K562 (cell line): ENCODE results near the gene TMLHE. TPM values are rescaled to one million over a fixed set of nuclear protein-coding genes. Genes with fewer than 3 reads are reported as not detected.

Experiments
- microRNA-seq: library from miRNA; unstranded; fragments of <30 nt; microRNA quantifications from one replicate; pipeline ENCODE4, GENCODE V29; 2018; ENCODE audit warnings: borderline microRNAs expressed
- polyA plus RNA-seq, 8 experiments: library from polyadenylated mRNA; depleted of rRNA in 4 of 8; stranded (reverse) in 5 of 8; unstranded in 3 of 8; fragments of >200 nt; fragmentation: Nextera tagmentation in 2 of 8; fragmentation: Illumina TruSeq in 1 of 8; extraction: Ambion mirVana in 2 of 8; extraction: Trizol in 1 of 8; gene quantifications; 2 replicates each; pipeline versions ENCODE4 v1.2.1 to v1.2.3, GENCODE V29; 2011 to 2014; ENCODE audit warnings: inconsistent platforms in 1 of 8, missing spikeins in 1 of 8
- small RNA-seq: library from RNA; depleted of rRNA; stranded (forward); fragments of <200 nt; gene quantifications from one replicate; pipeline ENCODE3, GENCODE V24; 2014
- total RNA-seq, 7 experiments: library from RNA; depleted of rRNA in 6 of 7; stranded (reverse); fragments of >200 nt in 6 of 7; fragmentation: Illumina TruSeq in 2 of 7; extraction: Trizol in 2 of 7; gene quantifications; 2 replicates each; pipeline versions ENCODE4 v1.2.1 to v1.2.3, GENCODE V29; 2011 to 2021; ENCODE audit warnings: low replicate concordance in 1 of 7

The TMLHE gene
- total and polyA plus RNA-seq, 9 of the 15 experiments (the other 6 are each of a cell fraction or from before 2014, with no cell fraction given), result 6.5 to 34.3 (median 17.9) TPM

Small RNA genes within 50 kb of the gene (microRNA-seq; reads per million reads assigned to microRNA genes)
- not detected for gene MIR1184-3

Small RNA genes within 50 kb of the gene (small RNA-seq; reads per million reads assigned to genes)
- gene MIR1184-3, result not detected

Other genes with a start within 250 kb of the TMLHE start
- not detected in 2 replicates for gene F8A2, start 230.9 kb downstream of the TMLHE start, total RNA-seq (2014; rRNA removed)
- gene F8A2, start 230.9 kb downstream of the TMLHE start, total RNA-seq (2014; rRNA removed; fragmentation: Illumina TruSeq; extraction: Trizol), result not detected in 2 replicates
- gene F8A2, start 230.9 kb downstream of the TMLHE start, total RNA-seq (2015; rRNA removed; fragmentation: Illumina TruSeq; extraction: Trizol), result not detected in 2 replicates
- 0.27 TPM in 1 of 2 replicates, not detected in the other for gene F8A2, start 230.9 kb downstream of the TMLHE start, total RNA-seq (2021)
- not detected in 2 replicates for gene F8A2, start 230.9 kb downstream of the TMLHE start, polyA plus RNA-seq (2011; rRNA removed)
- gene F8A2, start 230.9 kb downstream of the TMLHE start, polyA plus RNA-seq (2014; fragmentation: Illumina TruSeq; extraction: Trizol), result not detected in 2 replicates
- gene F8A2, start 230.9 kb downstream of the TMLHE start, polyA plus RNA-seq (2014; fragmentation: Nextera tagmentation; extraction: Ambion mirVana), result not detected
- not detected in 2 replicates for gene F8A2, start 230.9 kb downstream of the TMLHE start, polyA plus RNA-seq (2014; rRNA removed)
- not detected in 2 replicates for gene F8A3, start 154.3 kb downstream of the TMLHE start, total RNA-seq (2014; rRNA removed)
- not detected in 2 replicates for gene F8A3, start 154.3 kb downstream of the TMLHE start, total RNA-seq (2014; rRNA removed; fragmentation: Illumina TruSeq; extraction: Trizol)
- not detected in 2 replicates for gene F8A3, start 154.3 kb downstream of the TMLHE start, total RNA-seq (2015; rRNA removed; fragmentation: Illumina TruSeq; extraction: Trizol)
- gene F8A3, start 154.3 kb downstream of the TMLHE start, total RNA-seq (2021), result 0.25 TPM in 1 of 2 replicates, not detected in the other
- gene F8A3, start 154.3 kb downstream of the TMLHE start, polyA plus RNA-seq (2011; rRNA removed), result not detected in 2 replicates
- gene F8A3, start 154.3 kb downstream of the TMLHE start, polyA plus RNA-seq (2014; fragmentation: Illumina TruSeq; extraction: Trizol), result not detected in 2 replicates
- gene F8A3, start 154.3 kb downstream of the TMLHE start, polyA plus RNA-seq (2014; fragmentation: Nextera tagmentation; extraction: Ambion mirVana), result not detected
- not detected in 2 replicates for gene F8A3, start 154.3 kb downstream of the TMLHE start, polyA plus RNA-seq (2014; rRNA removed)
- gene SPRY3, start 366 bp downstream of the TMLHE start, total RNA-seq (2014; rRNA removed), result 0.04 TPM in 1 of 2 replicates, not detected in the other
- 0.07 and 0.10 TPM in 2 replicates for gene SPRY3, start 366 bp downstream of the TMLHE start, total RNA-seq (2014; rRNA removed; fragmentation: Illumina TruSeq; extraction: Trizol)
- gene SPRY3, start 366 bp downstream of the TMLHE start, total RNA-seq (2015; rRNA removed; fragmentation: Illumina TruSeq; extraction: Trizol), result 0.08 and 0.14 TPM in 2 replicates
- gene SPRY3, start 366 bp downstream of the TMLHE start, total RNA-seq (2021), result 0.07 and 0.11 TPM in 2 replicates
- 0.10 and 0.12 TPM in 2 replicates for gene SPRY3, start 366 bp downstream of the TMLHE start, polyA plus RNA-seq (2011; rRNA removed)
- 0.07 and 0.12 TPM in 2 replicates for gene SPRY3, start 366 bp downstream of the TMLHE start, polyA plus RNA-seq (2014; fragmentation: Illumina TruSeq; extraction: Trizol)
- gene SPRY3, start 366 bp downstream of the TMLHE start, polyA plus RNA-seq (2014; fragmentation: Nextera tagmentation; extraction: Ambion mirVana), result under 1 TPM; 0.03 to 0.07 TPM
- gene SPRY3, start 366 bp downstream of the TMLHE start, polyA plus RNA-seq (2014; rRNA removed), result 0.07 and 0.08 TPM in 2 replicates